Neural progenitor cell (in vitro differentiated cells): ENCODE results near the gene LY86. TPM values are rescaled to one million over a fixed set of nuclear protein-coding genes. Genes with fewer than 3 reads are reported as not detected.

ENCODE experiments used
- DNase-seq: peaks from one replicate; pipeline ENCODE4 v3.0.0-alpha.2; 2016; ENCODE audit warnings: low spot score
- H2AFZ ChIP-seq: fragments of 200-600 bp; sonication (generic); replicated peaks from 2 replicates; pipeline ENCODE4 v1.6.1; 2016; ENCODE audit warnings: antibody characterized with exemption
- H3F3A ChIP-seq: fragments of 200-600 bp; sonication (generic); 2 replicates; pipeline ENCODE4 v1.6.1; 2016; ENCODE audit warnings: antibody characterized with exemption, low read depth
- H3K27ac ChIP-seq: fragments of 200-600 bp; sonication (generic); 2 replicates; pipeline ENCODE4 v1.5.1; 2016; ENCODE audit warnings: mild to moderate bottlenecking
- H3K27me3 ChIP-seq: fragments of 200-600 bp; sonication (generic); 2 replicates; pipeline ENCODE4 v1.6.1; 2016; ENCODE audit warnings: mild to moderate bottlenecking, moderate library complexity
- H3K36me3 ChIP-seq: fragments of 200-600 bp; sonication (generic); 2 replicates; pipeline ENCODE4 v1.5.1; 2016
- H3K4me1 ChIP-seq: fragments of 200-600 bp; sonication (generic); 2 replicates; pipeline ENCODE4 v1.6.1; 2016; ENCODE audit warnings: mixed run types
- H3K4me2 ChIP-seq: fragments of 200-600 bp; sonication (generic); 2 replicates; pipeline ENCODE4 v1.6.1; 2016
- H3K4me3 ChIP-seq: fragments of 200-600 bp; sonication (generic); 2 replicates; pipeline ENCODE4 v1.5.1; 2016
- H3K79me2 ChIP-seq: fragments of 200-600 bp; sonication (generic); 2 replicates; pipeline ENCODE4 v1.6.1; 2016; ENCODE audit warnings: low read depth
- H3K9ac ChIP-seq: fragments of 200-600 bp; sonication (generic); 2 replicates; pipeline ENCODE4 v1.6.1; 2016
- H3K9me3 ChIP-seq: fragments of 200-600 bp; sonication (generic); 2 replicates; pipeline ENCODE4 v1.5.1; 2016; ENCODE audit warnings: low read depth
- H4K20me1 ChIP-seq: fragments of 200-600 bp; sonication (generic); 2 replicates; pipeline ENCODE4 v1.6.1; 2016; ENCODE audit warnings: low read depth
- H3K27ac Mint-ChIP-seq: 3 replicates; pipeline ENCODE4 v1.8.0; 2021; ENCODE audit warnings: mixed read lengths
- H3K27me3 Mint-ChIP-seq: 2 replicates; pipeline ENCODE4 v1.8.0; 2022; ENCODE audit warnings: low read depth, mild to moderate bottlenecking, inconsistent platforms, moderate library complexity, mixed read lengths; ENCODE audit not compliant: insufficient read depth
- H3K36me3 Mint-ChIP-seq: 3 replicates; pipeline ENCODE4 v1.8.0; 2021; ENCODE audit warnings: mixed read lengths
- H3K4me1 Mint-ChIP-seq: 3 replicates; pipeline ENCODE4 v1.8.0; 2021; ENCODE audit warnings: mixed read lengths
- H3K4me3 Mint-ChIP-seq: 3 replicates; pipeline ENCODE4 v1.8.0; 2021; ENCODE audit warnings: mild to moderate bottlenecking, moderate library complexity, mixed read lengths
- H3K9me3 Mint-ChIP-seq: 3 replicates; pipeline ENCODE4 v1.8.0; 2020; ENCODE audit warnings: mixed read lengths
- CTCF ChIP-seq: fragments of 200-600 bp; sonication (generic); IDR thresholded peaks from 2 replicates; pipeline ENCODE4 v1.5.1; 2017; ENCODE audit warnings: antibody characterized with exemption, mild to moderate bottlenecking
- EZH2 ChIP-seq: fragments of 200-600 bp; sonication (generic); IDR thresholded peaks from 2 replicates; pipeline ENCODE4 v1.6.1; 2017; ENCODE audit warnings: antibody characterized with exemption, mild to moderate bottlenecking, moderate library complexity
- EZH2phosphoT487 ChIP-seq: fragments of 200-600 bp; sonication (generic); IDR thresholded peaks from 2 replicates; pipeline ENCODE4 v1.6.1; 2017; ENCODE audit warnings: antibody characterized with exemption
- total RNA-seq: library from RNA; depleted of rRNA; stranded (reverse); fragments of >200 nt; gene quantifications from 2 replicates; pipeline ENCODE4 v1.2.3, GENCODE V29; 2015; ENCODE audit warnings: low replicate concordance

The LY86 gene
- total RNA-seq, 1 donor from 2014 or later: not detected

- no peaks in the 10 kb centered on the region for H3K4me1 Mint-ChIP-seq
Measured at GRCh38 chr6:6646384-6646783, 57.9 kb downstream of the LY86 start.

GRCh38 chr6:6646859-6647258, 58.3 kb downstream of the LY86 start:
- Mint-ChIP-seq H3K36me3 (no peaks in the 10 kb centered on the region), H3K27me3 (peaks cover 2% of the 10 kb centered on the region), H3K4me3 (no peak overlapping the region), H3K4me1 (no peaks in the 10 kb centered on the region), H3K9me3 (peaks cover 2% of the 10 kb centered on the region), H3K27ac (no peak overlapping the region)
- no peaks in the 10 kb centered on the region for H3K36me3 ChIP-seq
- H3K27ac ChIP-seq: no peak overlapping the region
- H3K4me1 ChIP-seq: no peaks in the 10 kb centered on the region
- no peak overlapping the region for H3K4me2 ChIP-seq
- DNase-seq: no peak
- H3K79me2 ChIP-seq: no peaks in the 10 kb centered on the region
- no peaks in the 10 kb centered on the region for H3F3A ChIP-seq
- H3K9ac ChIP-seq: no peak overlapping the region
- no peaks in the 10 kb centered on the region for H3K27me3 ChIP-seq
- no peak overlapping the region for H2AFZ ChIP-seq
- no peak overlapping the region for H3K4me3 ChIP-seq
- no peaks in the 10 kb centered on the region for H4K20me1 ChIP-seq
- TF ChIP-seq CTCF: peak; percentile 28
- TF ChIP-seq EZH2: no peak
- H3K9me3 ChIP-seq: no peaks in the 10 kb centered on the region

More at GRCh38 chr6:6646384-6646783, 57.9 kb downstream of the LY86 start:
- Histone ChIP-seq H3K27ac (no peak overlapping the region), H3K4me1 (no peaks in the 10 kb centered on the region), H3K27me3 (no peaks in the 10 kb centered on the region), H3K9me3 (no peaks in the 10 kb centered on the region), H3K9ac (no peak overlapping the region), H3K36me3 (no peaks in the 10 kb centered on the region), H3K4me3 (no peak overlapping the region), H3F3A (no peaks in the 10 kb centered on the region), H3K79me2 (no peaks in the 10 kb centered on the region), H3K4me2 (no peak overlapping the region), H2AFZ (no peak overlapping the region), H4K20me1 (no peaks in the 10 kb centered on the region)
- no peak for TF ChIP-seq EZH2phosphoT487
- TF ChIP-seq CTCF: no peak
- no peak for TF ChIP-seq EZH2
- Mint-ChIP-seq H3K9me3 (peaks cover 2% of the 10 kb centered on the region), H3K4me3 (no peak overlapping the region), H3K27me3 (peaks cover 2% of the 10 kb centered on the region), H3K27ac (no peak overlapping the region), H3K36me3 (no peaks in the 10 kb centered on the region)
- DNase-seq: no peak

- Mint-ChIP-seq H3K4me1 (no peaks in the 10 kb centered on the region), H3K27me3 (peaks cover 2% of the 10 kb centered on the region), H3K36me3 (no peaks in the 10 kb centered on the region), H3K9me3 (peaks cover 2% of the 10 kb centered on the region), H3K4me3 (no peak overlapping the region), H3K27ac (no peak overlapping the region)
- H3K27me3 ChIP-seq: no peaks in the 10 kb centered on the region
- TF ChIP-seq EZH2 (no peak), CTCF (no peak), EZH2phosphoT487 (no peak)
- H3K79me2 ChIP-seq: no peaks in the 10 kb centered on the region
- H3K27ac ChIP-seq: no peak overlapping the region
- no peak overlapping the region for H2AFZ ChIP-seq
- no peaks in the 10 kb centered on the region for H3K9me3 ChIP-seq
- no peak for DNase-seq
- H3K4me3 ChIP-seq: no peak overlapping the region
- no peak overlapping the region for H3K4me2 ChIP-seq
- H3K4me1 ChIP-seq: no peaks in the 10 kb centered on the region
- no peaks in the 10 kb centered on the region for H3K36me3 ChIP-seq
- H4K20me1 ChIP-seq: no peaks in the 10 kb centered on the region
- no peak overlapping the region for H3K9ac ChIP-seq
- no peaks in the 10 kb centered on the region for H3F3A ChIP-seq
Measured at GRCh38 chr6:6648692-6649343, 60.3 kb downstream of the LY86 start.
